GM19025 (cell line): Measurements from ENCODE around the gene OLIG3.

Experiments
- ATAC-seq: cut with Tn5 transposase; IDR thresholded peaks from one replicate; pipeline ENCODE4 v1.9.1; 2021; ENCODE audit warnings: mild to moderate bottlenecking, low read depth, moderate library complexity; ENCODE audit not compliant: unreplicated experiment

OLIG3 gene

GRCh38 chr6:137473598-137473997 is 20.6 kb downstream of the OLIG3 start:
- ATAC-seq = no peak

DNA sequence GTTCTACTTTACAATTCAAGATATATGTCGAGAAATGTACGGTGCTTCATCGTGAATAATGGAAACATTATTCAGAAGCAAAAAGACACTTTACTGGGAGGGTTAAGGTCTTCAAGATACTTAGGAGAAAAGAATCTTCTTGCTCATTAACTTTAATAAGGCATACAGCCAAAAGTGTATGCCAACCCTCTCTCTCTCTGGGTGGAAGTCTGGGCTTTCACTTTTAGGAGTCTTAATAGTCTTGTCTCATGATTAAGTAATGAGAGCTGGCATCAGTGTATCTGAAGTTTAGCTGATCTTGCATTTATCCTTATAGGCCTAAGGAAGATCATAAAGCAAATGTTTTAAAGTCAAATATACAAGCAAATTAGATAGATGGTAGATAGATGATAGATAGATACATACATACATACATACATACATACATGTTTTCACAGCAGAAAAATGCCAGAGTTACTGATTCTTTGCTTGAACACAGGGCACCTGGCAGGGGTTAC is 21.5 kb downstream of the OLIG3 start:
- no peak for ATAC-seq

DNA sequence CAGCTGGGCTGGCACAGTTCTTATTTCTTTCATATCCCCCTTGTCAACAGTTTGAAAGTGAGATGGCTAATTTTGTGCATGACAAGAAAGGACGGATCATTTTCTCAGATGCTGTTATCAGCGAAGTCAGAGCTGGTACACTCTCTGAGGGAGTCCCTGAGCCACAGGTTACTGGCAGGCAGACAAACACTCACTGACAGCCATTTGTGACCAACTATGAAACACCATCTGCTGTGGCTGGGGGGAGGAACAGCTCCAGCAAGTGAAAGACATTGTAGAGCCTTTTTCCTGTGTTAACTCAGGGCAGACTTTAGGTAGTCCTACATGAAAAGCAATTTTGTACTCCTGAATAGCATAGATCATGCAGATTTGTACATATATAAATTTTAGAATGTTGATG is 22.2 kb downstream of the OLIG3 start:
- no peak for ATAC-seq

- no peak for ATAC-seq
Observed at GRCh38 chr6:137471497-137471896, 22.7 kb downstream of the OLIG3 start.

DNA sequence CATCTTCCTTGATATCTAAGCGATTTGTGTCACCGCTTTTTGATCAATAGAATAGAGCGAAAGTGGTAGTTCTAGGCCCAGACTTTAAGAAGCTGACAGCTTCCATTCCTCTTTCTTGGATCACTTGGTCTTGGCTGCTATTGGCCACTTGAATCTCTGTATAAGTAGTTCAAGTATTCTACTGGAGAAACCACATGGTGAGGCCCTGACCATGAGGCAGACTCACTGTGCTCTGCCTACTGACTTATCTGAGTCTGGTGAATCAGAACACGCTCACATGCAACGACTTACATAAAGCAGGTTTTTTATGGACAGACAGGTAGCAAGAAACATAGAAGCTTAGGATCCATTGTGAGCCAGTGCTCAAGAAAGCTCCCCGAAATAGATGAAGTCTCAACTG is 27.0 kb downstream of the OLIG3 start:
- ATAC-seq = no peak

DNA sequence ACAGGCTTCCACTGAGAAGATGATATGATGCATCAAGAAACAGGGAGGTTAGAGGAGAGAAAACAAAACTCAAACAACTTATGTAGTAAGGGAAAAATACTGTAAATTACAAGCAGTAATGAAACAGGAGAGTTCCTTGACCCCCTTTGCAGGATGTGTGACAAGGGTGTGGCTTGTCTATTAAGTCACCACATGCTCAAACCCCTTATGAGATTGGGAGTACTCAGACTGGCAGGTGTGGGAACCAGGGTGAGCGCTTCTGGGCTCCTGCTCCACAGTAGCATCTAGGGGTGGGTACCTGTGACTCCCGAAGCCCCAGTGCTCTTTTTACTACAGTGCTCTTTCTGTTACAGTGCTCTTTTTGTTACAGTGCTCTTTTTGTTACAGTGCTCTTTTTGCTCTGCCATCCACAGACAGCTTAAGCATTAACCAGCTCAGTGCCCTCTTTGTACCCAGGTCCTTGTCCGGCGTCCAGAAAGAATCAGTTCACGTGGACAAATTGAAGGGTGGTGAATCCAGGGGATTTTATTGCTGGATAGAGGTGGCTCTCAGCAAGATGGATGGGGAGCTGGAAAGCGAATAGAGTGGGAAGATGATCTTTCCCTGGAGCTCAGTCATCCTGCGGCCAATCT is 28.7 kb downstream of the OLIG3 start:
- no peak for ATAC-seq

GRCh38 chr6:137452333-137452894 is 41.8 kb downstream of the OLIG3 start:
- ATAC-seq = no peak

GRCh38 chr6:137443901-137444300 is 50.3 kb downstream of the OLIG3 start:
- no peak for ATAC-seq
